ENCODE data around the gene PLD4.

DNA sequence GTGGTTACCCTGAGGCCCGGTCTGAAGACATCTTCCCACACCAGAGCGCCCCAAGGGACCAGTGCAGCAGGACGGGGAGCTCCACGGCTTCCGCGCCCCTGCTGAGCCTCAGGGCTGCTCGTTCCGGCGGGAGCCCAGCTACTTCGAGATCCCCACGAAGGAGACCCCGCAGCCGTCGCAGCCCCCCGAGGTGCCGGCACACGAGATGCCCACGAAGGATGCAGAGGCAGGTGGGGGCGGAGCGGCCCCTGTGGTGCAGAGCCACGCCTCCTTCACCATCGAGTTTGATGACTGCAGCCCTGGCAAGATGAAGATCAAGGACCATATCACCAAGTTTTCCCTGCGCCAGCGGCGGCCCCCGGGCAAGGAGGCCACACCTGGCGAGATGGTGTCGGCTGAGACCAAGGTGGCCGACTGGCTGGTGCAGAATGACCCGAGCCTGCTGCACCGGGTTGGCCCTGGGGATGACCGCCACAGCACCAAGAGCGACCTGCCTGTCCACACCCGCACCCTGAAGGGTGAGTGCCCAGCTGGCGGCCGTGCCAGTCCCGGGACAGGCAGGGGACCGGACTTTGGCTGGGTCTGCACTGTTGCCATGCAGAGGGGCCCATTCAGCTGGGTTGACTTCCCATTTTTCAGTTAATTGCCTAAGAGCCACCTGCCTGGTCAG, 41.6 kb upstream of the PLD4 start:
- TF ChIP-seq CTCF (conservative IDR thresholded peaks at IDR 0.05 in 1 of 2, IDR thresholded peaks at IDR 0.05 in 1 of 2; ENCODE audit: low read depth in 1 of 2, low read length in 2 of 2): no peak
- TF ChIP-seq EZH2 (IDR thresholded peaks at IDR 0.05; ENCODE audit: low read length, missing control alignments): no peak

Data from fibroblast of lung (primary cell).